ENCODE data around the gene PGAP6. TPM values are rescaled to one million over a fixed set of nuclear protein-coding genes. Genes with fewer than 3 reads are reported as not detected.

Gene PGAP6
- total and polyA plus RNA-seq, 2 of the 13 experiments (the other 11 are each of a cell fraction or from before 2014, with no cell fraction given): 52.7 to 136 TPM

GRCh38 chr16:361872-362701 is 19.7 kb downstream of the PGAP6 start (continued):
- TF ChIP-seq ZNF251 (CRISPR knock-in tag; IDR thresholded peaks at IDR 0.05) (no peak; the same call in 1 of the 2 replicates), ZBTB43 (CRISPR knock-in tag; conservative IDR thresholded peaks at IDR 0.05) (no peak), ZNF883 (CRISPR knock-in tag; IDR thresholded peaks at IDR 0.05; ENCODE audit: not compliant biosample characterization) (no peak), ZNF563 (CRISPR knock-in tag; IDR thresholded peaks at IDR 0.05) (peak; percentile 80; the same call in 1 of the 2 replicates), ELF1 (CRISPR knock-in tag; IDR thresholded peaks at IDR 0.05) (0 out of 2 replicates have a peak, but pooled peaks have one; percentile 36), ZKSCAN8 (CRISPR knock-in tag; IDR thresholded peaks at IDR 0.05; ENCODE audit: borderline replicate concordance) (0 out of 2 replicates have a peak, but pooled peaks have one; percentile 49), ZNF354B (CRISPR knock-in tag; IDR thresholded peaks at IDR 0.05) (peak; percentile 95), HMGXB3 (CRISPR knock-in tag; IDR thresholded peaks at IDR 0.05; ENCODE audit: borderline replicate concordance) (no peak), ESRRA (CRISPR knock-in tag; IDR thresholded peaks at IDR 0.05; ENCODE audit: low read depth) (peak; percentile 92), ARID5B (CRISPR knock-in tag; IDR thresholded peaks at IDR 0.05) (peak; percentile 71), UBTF (CRISPR knock-in tag; IDR thresholded peaks at IDR 0.05) (peak; percentile 75), RXRA (CRISPR knock-in tag; IDR thresholded peaks at IDR 0.05) (peak; percentile 80), ZNF382 (CRISPR knock-in tag; IDR thresholded peaks at IDR 0.05; ENCODE audit: borderline replicate concordance) (no peak), MTERF4 (CRISPR knock-in tag; IDR thresholded peaks at IDR 0.05) (peak; percentile 61; the same call in 1 of the 2 replicates)
